Measurements from ENCODE around the gene CNTNAP5.

GRCh38 chr2:124560592-124561112 is 535.6 kb downstream of the CNTNAP5 start:
- no peak for TF ChIP-seq POLR2A (IDR thresholded peaks at IDR 0.05)
- no peak for TF ChIP-seq CTCF (IDR thresholded peaks at IDR 0.05)
